ENCODE results near the gene ADGRF3.

The ADGRF3 gene

GRCh38 chr2:26346454-26347053 lies at the start of gene ADGRF3:
TSS of gene ADGRF3 (minus strand) at chr2:26346789. CDS start at chr2:26346234, 555 bp downstream.
- Histone ChIP-seq H4K20me1 (ENCODE audit: insufficient read depth, low read length) (no peaks in the 10 kb centered on the region), H3K4me3 (ENCODE audit: low read depth, low read length, poor library complexity, severe bottlenecking) (peak within 1 kb of the TSS; percentile 80), H3K4me2 (ENCODE audit: low read length) (peak within 1 kb of the TSS; percentile 91), H2AFZ (ENCODE audit: low read length) (no peak within 1 kb of the TSS), H3K27me3 (ENCODE audit: insufficient read depth, low read length) (no peaks in the 10 kb centered on the region), H3K36me3 (ENCODE audit: insufficient read depth, low read length) (no peaks in the 10 kb centered on the region), H3F3A (ENCODE audit: insufficient read depth, low read length) (no peaks in the 10 kb centered on the region), H3K9me2 (ENCODE audit: low read depth, low read length) (no peaks in the 10 kb centered on the region), H3K9me3 (ENCODE audit: low read length) (no peaks in the 10 kb centered on the region), H3K4me1 (ENCODE audit: insufficient read depth, low read length, severe bottlenecking) (peaks cover 29% of the 10 kb centered on the region), H3K27ac (ENCODE audit: low read depth, low read length, poor library complexity, severe bottlenecking) (peak within 1 kb of the TSS; percentile 66), H3K79me2 (ENCODE audit: insufficient read depth, low read length) (peaks cover 47% of the 10 kb centered on the region), H3K9ac (ENCODE audit: low read length) (peak within 1 kb of the TSS; percentile 84)
- TF ChIP-seq EZH2 (IDR thresholded peaks at IDR 0.05; ENCODE audit: borderline replicate concordance, low read length): no peak
- no peak for TF ChIP-seq CTCF (IDR thresholded peaks at IDR 0.05; ENCODE audit: low read length)

- no peaks in the 10 kb centered on the region for H3K27me3 ChIP-seq (ENCODE audit: insufficient read depth, low read length)
- no peak overlapping the region for H3K4me3 ChIP-seq (ENCODE audit: low read depth, low read length, poor library complexity, severe bottlenecking)
- H3K4me2 ChIP-seq (ENCODE audit: low read length): no peak overlapping the region
- H3F3A ChIP-seq (ENCODE audit: insufficient read depth, low read length): no peaks in the 10 kb centered on the region
- no peak overlapping the region for H3K9ac ChIP-seq (ENCODE audit: low read length)
- TF ChIP-seq CTCF (IDR thresholded peaks at IDR 0.05; ENCODE audit: low read length) (no peak), EZH2 (IDR thresholded peaks at IDR 0.05; ENCODE audit: borderline replicate concordance, low read length) (no peak)
- H2AFZ ChIP-seq (ENCODE audit: low read length): no peak overlapping the region
- no peak overlapping the region for H3K27ac ChIP-seq (ENCODE audit: low read depth, low read length, poor library complexity, severe bottlenecking)
- peaks cover 9% of the 10 kb centered on the region; the same call in 1 of the 2 replicates for H3K36me3 ChIP-seq (ENCODE audit: insufficient read depth, low read length)
- H3K4me1 ChIP-seq (ENCODE audit: insufficient read depth, low read length, severe bottlenecking): no peaks in the 10 kb centered on the region
- no peaks in the 10 kb centered on the region for H4K20me1 ChIP-seq (ENCODE audit: insufficient read depth, low read length)
- no peaks in the 10 kb centered on the region for H3K9me2 ChIP-seq (ENCODE audit: low read depth, low read length)
- no peaks in the 10 kb centered on the region for H3K9me3 ChIP-seq (ENCODE audit: low read length)
- no peaks in the 10 kb centered on the region for H3K79me2 ChIP-seq (ENCODE audit: insufficient read depth, low read length)
These were observed 48.8 kb upstream of the ADGRF3 start for GRCh38 chr2:26395394-26395793.

- no peaks in the 10 kb centered on the region for H3K9me2 ChIP-seq (ENCODE audit: low read depth, low read length)
- H3K4me1 ChIP-seq (ENCODE audit: insufficient read depth, low read length, severe bottlenecking): no peaks in the 10 kb centered on the region
- no peaks in the 10 kb centered on the region for H4K20me1 ChIP-seq (ENCODE audit: insufficient read depth, low read length)
- H3K4me2 ChIP-seq (ENCODE audit: low read length): no peak overlapping the region
- H3K27me3 ChIP-seq (ENCODE audit: insufficient read depth, low read length): no peaks in the 10 kb centered on the region
- H3K9ac ChIP-seq (ENCODE audit: low read length): no peak overlapping the region
- peaks cover 14% of the 10 kb centered on the region; the same call in 1 of the 2 replicates for H3K36me3 ChIP-seq (ENCODE audit: insufficient read depth, low read length)
- H3K4me3 ChIP-seq (ENCODE audit: low read depth, low read length, poor library complexity, severe bottlenecking): no peak overlapping the region
- H3K27ac ChIP-seq (ENCODE audit: low read depth, low read length, poor library complexity, severe bottlenecking): no peak overlapping the region
- H3K79me2 ChIP-seq (ENCODE audit: insufficient read depth, low read length): no peaks in the 10 kb centered on the region
- TF ChIP-seq EZH2 (IDR thresholded peaks at IDR 0.05; ENCODE audit: borderline replicate concordance, low read length) (no peak), CTCF (IDR thresholded peaks at IDR 0.05; ENCODE audit: low read length) (no peak)
- H3K9me3 ChIP-seq (ENCODE audit: low read length): no peaks in the 10 kb centered on the region
- H3F3A ChIP-seq (ENCODE audit: insufficient read depth, low read length): no peaks in the 10 kb centered on the region
- no peak overlapping the region for H2AFZ ChIP-seq (ENCODE audit: low read length)
These were observed 48.1 kb upstream of the ADGRF3 start for GRCh38 chr2:26394694-26395093.

All from OCI-LY1 (cell line).